IPS DF 4.7 (cell line): ENCODE results near the gene FNDC10.

ENCODE experiments used
- DNase-seq: peaks from one replicate; pipeline ENCODE4 v3.0.0-alpha.2; 2013; ENCODE audit warnings: low spot score; ENCODE audit errors: extremely low read depth

Gene FNDC10

GRCh38 chr1:1548591-1548990 is 51.3 kb downstream of the FNDC10 start:
- no peak for DNase-seq
